ENCODE measurements around the gene TMOD4.

- TF ChIP-seq, protein P1, sequence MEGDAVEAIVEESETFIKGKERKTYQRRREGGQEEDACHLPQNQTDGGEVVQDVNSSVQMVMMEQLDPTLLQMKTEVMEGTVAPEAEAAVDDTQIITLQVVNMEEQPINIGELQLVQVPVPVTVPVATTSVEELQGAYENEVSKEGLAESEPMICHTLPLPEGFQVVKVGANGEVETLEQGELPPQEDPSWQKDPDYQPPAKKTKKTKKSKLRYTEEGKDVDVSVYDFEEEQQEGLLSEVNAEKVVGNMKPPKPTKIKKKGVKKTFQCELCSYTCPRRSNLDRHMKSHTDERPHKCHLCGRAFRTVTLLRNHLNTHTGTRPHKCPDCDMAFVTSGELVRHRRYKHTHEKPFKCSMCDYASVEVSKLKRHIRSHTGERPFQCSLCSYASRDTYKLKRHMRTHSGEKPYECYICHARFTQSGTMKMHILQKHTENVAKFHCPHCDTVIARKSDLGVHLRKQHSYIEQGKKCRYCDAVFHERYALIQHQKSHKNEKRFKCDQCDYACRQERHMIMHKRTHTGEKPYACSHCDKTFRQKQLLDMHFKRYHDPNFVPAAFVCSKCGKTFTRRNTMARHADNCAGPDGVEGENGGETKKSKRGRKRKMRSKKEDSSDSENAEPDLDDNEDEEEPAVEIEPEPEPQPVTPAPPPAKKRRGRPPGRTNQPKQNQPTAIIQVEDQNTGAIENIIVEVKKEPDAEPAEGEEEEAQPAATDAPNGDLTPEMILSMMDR (IDR thresholded peaks at IDR 0.05) = no peak
- TF ChIP-seq POLR2A (IDR thresholded peaks at IDR 0.05) = no peak
These were observed 8.4 kb upstream of the TMOD4 start for GRCh38 chr1:151184211-151184610.
